NCI-H748 (cell line): Measurements from ENCODE around the gene KIAA0753.
"Not testable (repeated sequence)": the region's sequence is repeated elsewhere in the genome, so short reads cannot be mapped to it uniquely, and the experiment has no call there.

Source experiments
- DNase-seq: peaks from one replicate; lab custom pipeline; 2025; ENCODE audit not compliant: unreplicated experiment; lab: John Stamatoyannopoulos, UW

KIAA0753 gene

GRCh38 chr17:6599364-6599763 is 41.1 kb downstream of the KIAA0753 start:
- DNase-seq, result no peak

- no peak for DNase-seq
Measured at GRCh38 chr17:6597727-6598126, 42.8 kb downstream of the KIAA0753 start.

GRCh38 chr17:6596941-6597340 is 43.6 kb downstream of the KIAA0753 start:
- no peak for DNase-seq

GRCh38 chr17:6596511-6596910 is 44.0 kb downstream of the KIAA0753 start:
- no peak for DNase-seq

GRCh38 chr17:6596081-6596480 is 44.4 kb downstream of the KIAA0753 start:
- no peak for DNase-seq

- DNase-seq, result not testable (repeated sequence)
Measured at GRCh38 chr17:6593371-6593770, 47.1 kb downstream of the KIAA0753 start.

- DNase-seq, result no peak
Measured at GRCh38 chr17:6592173-6592572, 48.3 kb downstream of the KIAA0753 start.

GRCh38 chr17:6591599-6592158 is 48.8 kb downstream of the KIAA0753 start:
- DNase-seq, result no peak

GRCh38 chr17:6589266-6589946 is 51.1 kb downstream of the KIAA0753 start:
- DNase-seq, result no peak

- no peak for DNase-seq
Measured at GRCh38 chr17:6588165-6588564, 52.3 kb downstream of the KIAA0753 start.

- no peak for DNase-seq
Measured at GRCh38 chr17:6587310-6587709, 53.2 kb downstream of the KIAA0753 start.

GRCh38 chr17:6583411-6583810 is 57.1 kb downstream of the KIAA0753 start:
- no peak for DNase-seq

- DNase-seq, result no peak
Measured at GRCh38 chr17:6580625-6581024, 59.9 kb downstream of the KIAA0753 start.

GRCh38 chr17:6578491-6578890 is 62.0 kb downstream of the KIAA0753 start:
- no peak for DNase-seq

GRCh38 chr17:6577686-6578263 is 62.7 kb downstream of the KIAA0753 start:
- DNase-seq, result no peak

GRCh38 chr17:6576038-6576785 is 64.3 kb downstream of the KIAA0753 start:
- DNase-seq, result no peak

- no peak for DNase-seq
Measured at GRCh38 chr17:6575596-6575988, 64.9 kb downstream of the KIAA0753 start.

- no peak for DNase-seq
Measured at GRCh38 chr17:6574687-6575595, 65.6 kb downstream of the KIAA0753 start.

- DNase-seq, result no peak
Measured at GRCh38 chr17:6573982-6574686, 66.4 kb downstream of the KIAA0753 start.

GRCh38 chr17:6573495-6573894 is 67.0 kb downstream of the KIAA0753 start:
- DNase-seq, result not testable (repeated sequence)
